SIG-M5 (cell line): ENCODE results near the gene ACAD11.

Source experiments
- DNase-seq: peaks from one replicate; lab custom pipeline; 2025; lab: John Stamatoyannopoulos, UW

Gene ACAD11

GRCh38 chr3:132550579-132551305, 108.9 kb downstream of the ACAD11 start:
- no peak for DNase-seq

DNA sequence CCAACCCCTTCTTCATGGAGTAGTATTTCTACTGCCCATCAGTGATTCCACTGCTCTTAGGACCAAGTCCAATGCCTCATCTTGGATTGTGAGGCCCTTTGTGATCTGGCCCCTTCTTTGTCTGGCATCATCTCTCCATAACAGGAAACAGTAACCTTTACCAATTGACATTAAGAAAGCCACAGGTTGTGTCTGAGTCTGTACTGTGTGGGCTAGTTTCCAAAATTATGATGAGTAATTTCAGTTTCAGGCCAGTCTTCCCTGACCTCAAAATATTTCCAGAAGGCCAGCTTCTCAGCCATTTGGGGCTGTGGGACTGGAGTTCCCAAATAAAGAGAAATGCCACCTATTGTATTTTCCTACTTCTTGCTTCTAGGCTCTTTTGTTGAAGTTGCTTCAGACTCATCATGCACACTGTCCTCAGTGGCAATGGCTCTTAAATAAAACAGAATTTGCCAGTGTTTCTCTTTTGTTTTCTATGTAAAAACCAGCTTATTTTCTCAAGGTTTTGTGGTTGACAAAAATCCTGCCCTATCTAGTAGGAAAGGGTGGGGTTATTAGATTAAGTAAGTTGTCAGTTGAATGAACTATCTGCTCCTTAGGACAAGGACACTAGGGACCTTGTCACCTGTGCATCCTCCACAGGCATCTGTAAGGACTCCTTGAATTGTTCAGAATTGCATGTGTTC, 109.6 kb downstream of the ACAD11 start:
- no peak for DNase-seq

DNA sequence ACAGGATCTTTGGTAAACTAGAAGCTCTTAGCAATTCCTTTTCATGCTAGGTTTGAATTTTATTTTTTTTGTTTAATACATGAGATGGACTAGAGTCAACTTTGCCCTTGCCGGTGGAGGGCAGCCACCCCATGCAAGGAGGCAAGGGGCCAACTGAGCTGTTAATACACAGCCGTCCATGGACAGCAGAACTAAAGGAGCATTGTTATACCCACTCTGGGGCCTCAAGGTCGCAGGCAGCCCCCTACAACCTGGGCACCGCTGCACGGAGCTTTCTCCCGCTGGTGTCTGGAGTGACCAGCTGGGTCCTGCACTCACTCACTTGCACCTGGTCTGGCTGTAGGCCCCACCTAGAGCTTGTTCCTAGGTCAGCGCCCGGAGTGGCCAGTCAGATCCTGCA, 110.4 kb downstream of the ACAD11 start:
- no peak for DNase-seq

GRCh38 chr3:132545471-132545870, 114.1 kb downstream of the ACAD11 start:
- no peak for DNase-seq

DNA sequence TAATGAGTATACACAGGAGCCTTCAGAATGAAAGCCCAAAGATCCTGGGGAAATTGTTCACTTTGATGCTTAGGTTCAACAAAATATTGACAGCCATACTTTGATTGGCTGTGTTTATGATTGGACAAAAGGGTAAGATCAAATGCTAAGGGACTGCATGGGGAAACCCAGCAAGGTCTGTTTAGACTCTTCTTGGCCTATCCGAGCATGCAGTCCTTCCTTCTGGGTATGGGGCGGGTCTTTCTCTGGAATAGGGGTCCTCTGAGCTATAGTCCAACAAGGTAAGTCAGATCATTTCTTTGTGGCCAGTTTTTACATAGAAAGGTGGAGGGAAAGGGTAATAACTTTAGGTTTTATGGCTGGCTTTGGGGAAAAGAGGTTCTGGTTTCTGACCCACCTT, 115.5 kb downstream of the ACAD11 start:
- DNase-seq, result no peak

- DNase-seq, result no peak
Measured at GRCh38 chr3:132543011-132543739, 116.4 kb downstream of the ACAD11 start.

GRCh38 chr3:132542577-132542976, 117.0 kb downstream of the ACAD11 start:
- no peak for DNase-seq

DNA sequence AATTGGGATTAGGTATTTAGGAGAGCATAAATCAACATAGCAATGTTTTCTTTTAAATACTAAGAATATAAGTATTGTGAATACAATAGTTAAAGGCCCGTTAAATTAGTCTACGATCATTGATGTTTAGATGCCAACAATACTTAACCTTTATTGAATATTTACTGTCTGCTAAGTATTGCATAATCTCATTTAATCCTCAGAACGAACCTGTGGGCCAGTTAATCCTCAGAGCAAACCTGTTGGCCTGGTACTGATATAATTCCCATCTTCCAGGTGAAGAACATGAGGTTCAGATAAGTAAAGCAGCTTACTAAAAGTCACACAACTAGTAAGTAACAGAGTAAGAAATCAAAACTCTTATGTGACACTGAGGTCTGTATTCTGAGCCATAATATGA, 119.9 kb downstream of the ACAD11 start:
- DNase-seq, result no peak

- DNase-seq, result no peak
Measured at GRCh38 chr3:132538072-132538471, 121.5 kb downstream of the ACAD11 start.

- no peak for DNase-seq
Measured at GRCh38 chr3:132537297-132537696, 122.3 kb downstream of the ACAD11 start.

DNA sequence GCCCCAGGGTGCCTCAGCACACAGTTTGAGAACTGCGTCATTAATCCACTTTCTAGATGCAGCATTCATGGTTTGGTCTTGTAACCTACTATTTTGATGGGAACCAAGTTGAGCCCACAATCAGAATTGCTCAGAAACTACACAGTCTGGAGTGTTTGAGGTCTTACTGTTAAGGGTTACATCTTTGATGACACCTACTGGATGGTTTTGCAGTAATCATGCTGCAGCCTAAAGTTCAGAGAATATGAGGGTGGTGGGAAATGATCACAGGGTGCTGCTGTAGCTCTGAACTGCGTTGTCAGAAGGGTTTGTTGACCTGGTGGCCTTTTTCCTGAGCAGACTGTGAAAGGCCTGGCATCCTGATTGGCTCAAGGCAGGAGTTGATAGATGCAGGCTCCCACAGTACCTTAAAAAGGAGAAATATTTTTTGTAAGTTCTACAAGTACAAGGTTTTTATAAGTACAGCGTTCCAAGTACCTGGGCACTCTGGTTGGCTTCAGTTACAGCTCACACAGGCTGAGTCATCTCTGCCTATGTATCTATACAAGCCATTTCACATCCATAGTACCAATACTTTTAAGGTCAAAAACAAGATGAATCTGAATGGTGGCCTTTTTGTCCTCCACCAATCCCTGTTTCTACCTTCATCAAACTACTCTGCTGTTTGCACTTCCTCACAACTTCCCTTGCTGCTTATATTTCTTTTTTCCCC, 123.0 kb downstream of the ACAD11 start:
- no peak for DNase-seq

DNA sequence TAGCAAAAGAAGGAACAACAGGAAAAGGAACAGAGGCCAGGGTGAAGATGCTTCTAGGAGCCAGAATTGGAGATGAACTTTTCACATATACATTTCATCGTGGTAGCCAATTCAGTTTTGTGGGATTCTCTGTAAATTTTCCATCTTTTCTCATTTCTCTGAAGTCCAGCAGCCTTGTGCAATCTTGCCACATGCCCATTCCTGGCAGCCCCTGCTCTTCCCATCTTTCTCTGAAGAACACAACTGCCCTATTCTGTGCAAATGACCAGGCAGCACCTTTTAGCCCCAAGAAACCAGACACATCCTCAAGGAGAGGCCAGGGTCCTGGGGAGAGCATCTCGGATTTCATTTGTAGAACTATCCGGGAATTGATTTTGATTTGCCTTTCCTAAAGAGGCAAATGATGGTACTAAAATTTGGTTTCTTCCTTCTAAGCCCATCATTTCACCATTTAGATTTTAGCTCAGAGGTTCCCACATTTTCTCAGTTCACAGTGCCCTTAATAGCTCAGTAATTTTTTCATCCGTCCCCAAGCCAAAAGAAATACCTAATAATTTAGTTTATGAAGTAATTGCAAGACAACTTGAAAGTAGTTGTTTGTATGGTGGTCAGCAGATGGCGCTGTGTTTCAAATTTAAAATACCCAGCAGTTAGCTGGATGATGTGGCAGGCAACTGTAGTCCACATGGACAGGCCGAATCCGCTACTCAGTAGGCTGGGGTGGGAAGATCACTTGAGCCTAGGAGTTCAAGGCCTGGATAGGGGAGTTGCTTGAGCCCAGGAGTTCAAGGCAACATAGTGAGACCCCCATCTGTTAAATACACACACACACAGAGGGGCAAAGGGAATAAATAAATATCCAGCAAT, 123.8 kb downstream of the ACAD11 start:
- DNase-seq, result no peak

DNA sequence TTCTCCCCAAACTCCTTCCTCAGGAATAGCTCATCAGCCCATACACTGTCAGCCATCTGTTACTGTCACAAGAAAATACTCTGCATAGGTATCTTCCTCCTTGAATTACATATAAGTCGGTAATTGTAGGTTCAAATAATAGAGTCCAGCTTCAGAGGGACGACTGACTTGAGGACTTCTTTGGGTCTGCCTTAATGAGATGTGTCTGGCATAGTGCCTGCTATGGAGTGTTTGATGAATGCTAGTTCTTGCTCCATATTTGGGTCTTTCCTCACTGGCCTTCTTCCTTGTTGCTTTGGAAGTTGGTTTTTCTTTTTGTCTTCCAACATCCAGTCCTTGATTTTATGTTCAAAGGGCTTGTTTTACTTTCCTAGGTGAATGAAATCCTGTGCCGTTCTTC, 129.0 kb downstream of the ACAD11 start:
- no peak for DNase-seq

DNA sequence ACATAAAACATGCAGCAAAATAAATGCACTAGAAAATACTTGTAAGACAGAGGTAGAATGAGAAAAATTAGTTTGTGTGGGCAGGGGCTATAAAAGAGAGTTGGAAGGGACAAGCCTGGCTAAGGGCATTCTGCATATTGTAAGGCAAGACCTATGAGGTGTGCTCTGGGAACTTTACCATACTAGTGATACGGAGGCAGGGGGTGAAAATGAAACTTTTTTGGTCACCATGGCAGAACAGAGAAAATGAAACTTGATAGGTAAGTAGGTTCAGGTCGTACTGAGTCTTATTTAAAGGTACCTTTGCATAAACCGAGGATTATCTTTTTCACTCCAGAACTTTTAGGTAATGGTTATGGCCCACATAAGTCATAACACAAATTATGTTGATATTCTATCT, 137.3 kb downstream of the ACAD11 start:
- DNase-seq, result no peak

GRCh38 chr3:132521901-132522300, 137.7 kb downstream of the ACAD11 start:
- no peak for DNase-seq

DNA sequence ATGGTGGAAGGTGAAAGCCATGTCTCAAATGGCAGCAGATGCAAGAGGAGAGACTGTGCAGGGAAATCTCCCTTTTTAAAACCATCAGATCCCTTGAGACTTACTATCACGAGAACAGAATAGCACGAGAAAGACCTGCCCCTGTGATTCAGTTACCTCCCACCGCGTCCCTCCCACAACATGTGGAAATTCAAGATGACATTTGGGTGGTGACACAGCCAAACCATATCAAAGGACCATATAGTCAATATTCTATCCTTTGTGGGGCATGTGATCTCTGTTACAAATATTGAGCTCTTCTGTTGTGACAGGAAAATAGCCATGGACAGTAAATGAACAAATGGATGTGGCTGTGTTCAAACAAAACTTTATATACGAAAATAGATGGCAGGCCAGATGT, 139.7 kb downstream of the ACAD11 start:
- DNase-seq, result no peak

DNA sequence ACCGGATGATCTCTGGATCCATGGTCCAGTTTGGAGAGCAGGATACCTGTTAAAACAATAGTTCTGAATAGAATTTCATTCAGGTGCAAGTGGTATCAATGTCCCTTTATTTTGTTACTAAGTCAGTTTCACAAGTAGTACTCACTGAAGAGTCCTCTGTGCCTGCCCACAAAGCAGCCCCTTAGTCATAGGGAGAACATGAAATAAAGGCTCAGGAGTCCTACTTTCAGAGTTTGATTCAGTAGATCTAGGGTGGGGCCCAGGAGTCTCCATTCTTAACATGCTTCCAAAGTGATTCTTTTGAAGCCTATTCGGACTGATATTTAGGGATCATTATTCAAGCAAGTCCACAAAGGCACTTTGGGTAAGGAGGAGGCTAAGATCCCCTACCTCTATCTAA, 142.3 kb downstream of the ACAD11 start:
- DNase-seq, result no peak

DNA sequence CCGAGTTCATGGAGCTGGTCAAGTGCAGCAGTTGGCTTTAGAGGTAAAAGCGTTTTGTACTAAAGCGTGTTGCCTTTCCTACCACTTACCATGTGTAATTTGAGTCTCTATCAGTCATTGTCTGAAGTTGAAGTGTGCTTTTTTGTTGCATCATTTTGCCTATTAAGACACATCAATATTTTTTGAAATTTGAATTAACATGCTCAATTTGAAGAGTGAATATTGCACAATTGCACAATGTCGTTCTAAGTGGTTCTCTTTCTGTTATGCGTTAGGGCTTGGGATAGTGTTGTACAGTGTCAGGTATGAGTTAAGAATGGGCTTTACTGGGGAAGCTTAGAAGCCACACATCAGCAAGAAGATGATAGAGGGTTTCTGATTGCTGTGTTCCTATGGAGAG, 146.6 kb downstream of the ACAD11 start:
- DNase-seq, result no peak

GRCh38 chr3:132509506-132509905, 150.1 kb downstream of the ACAD11 start:
- no peak for DNase-seq

- no peak for DNase-seq
Measured at GRCh38 chr3:132509096-132509495, 150.5 kb downstream of the ACAD11 start.
